H1 (cell line): ENCODE measurements around the gene CRTAC1. TPM values are rescaled to one million over a fixed set of nuclear protein-coding genes. Genes with fewer than 3 reads are reported as not detected.
A peak's percentile ranks its signal among the peaks of the same experiment; 100 is the strongest.

Source experiments
- CTCF ChIA-PET: fragments of 300-600 bp; sonication (Branson Sonifier 250); formaldehyde crosslinking; loops from one replicate; lab custom pipeline; 2021; ENCODE audit not compliant: partially characterized antibody; lab: Charles Lee
- POLR2A ChIA-PET: fragments of 300-600 bp; sonication (Branson Sonifier 250); formaldehyde crosslinking; loops from one replicate; lab custom pipeline; 2021; ENCODE audit warnings: inconsistent platforms; ENCODE audit not compliant: partially characterized antibody; lab: Charles Lee
- DNase-seq, 2 experiments: peaks; one replicate each; pipeline versions ENCODE4 v3.0.0 to v3.0.0-alpha.2; 2010 to 2022; ENCODE audit warnings: low spot score in 2 of 2, low read depth in 1 of 2, mixed read lengths in 1 of 2
- FAIRE-seq: peaks from 2 replicates; lab custom pipeline; 2011; peaks lifted over from hg19 to GRCh38; lab: Jason Lieb, UNC
- H2AFZ ChIP-seq: 2 replicates; pipeline ENCODE4 v1.8.1; 2012; ENCODE audit warnings: low read length, inconsistent platforms
- H2AK5ac ChIP-seq: 2 replicates; pipeline ENCODE4 v1.6.1; 2013; ENCODE audit warnings: low read depth, low read length
- H2BK120ac ChIP-seq: replicated peaks from 2 replicates; pipeline ENCODE3; 2013; ENCODE audit warnings: low read depth, low read length, inconsistent platforms
- H2BK12ac ChIP-seq: 2 replicates; pipeline ENCODE4 v1.6.1; 2013; ENCODE audit warnings: low read depth, low read length
- H2BK15ac ChIP-seq: 2 replicates; pipeline ENCODE4 v1.6.1; 2013; ENCODE audit warnings: low read length
- H2BK20ac ChIP-seq: 2 replicates; pipeline ENCODE4 v1.6.1; 2013; ENCODE audit warnings: low read length
- H2BK5ac ChIP-seq: 2 replicates; pipeline ENCODE4 v1.6.1; 2013; ENCODE audit warnings: low read depth, low read length
- H3K14ac ChIP-seq: 2 replicates; pipeline ENCODE4 v1.6.1; 2013; ENCODE audit warnings: inconsistent platforms; ENCODE audit not compliant: insufficient read length
- H3K18ac ChIP-seq: 2 replicates; pipeline ENCODE4 v1.6.1; 2013; ENCODE audit warnings: low read length; ENCODE audit errors: extremely low read depth
- H3K23ac ChIP-seq: 2 replicates; pipeline ENCODE4 v1.6.1; 2013; ENCODE audit warnings: inconsistent platforms; ENCODE audit not compliant: insufficient read length
- H3K23me2 ChIP-seq: 2 replicates; pipeline ENCODE4 v1.6.1; 2013; ENCODE audit warnings: low read depth, low read length
- H3K27ac ChIP-seq: 2 replicates; pipeline ENCODE4 v1.6.1; 2011; ENCODE audit warnings: low read depth, low read length, inconsistent platforms
- H3K27me3 ChIP-seq, 4 experiments: replicated peaks in 1 of 4; 1 replicate in 1 of 4; 2 replicates in 3 of 4; pipeline versions ENCODE4 v1.6.1 to v1.8.1; 2011 to 2013; ENCODE audit warnings: low read length in 3 of 4, mild to moderate bottlenecking in 3 of 4, inconsistent platforms in 2 of 4, mixed read lengths in 2 of 4, moderate library complexity in 1 of 4; ENCODE audit not compliant: control insufficient read depth in 3 of 4, insufficient read depth in 3 of 4; ENCODE audit errors: extremely low read depth in 1 of 4
- H3K36me3 ChIP-seq, 4 experiments: 2 replicates each; pipeline versions ENCODE4 v1.6.1 to v1.8.1; 2011 to 2013; ENCODE audit warnings: mild to moderate bottlenecking in 4 of 4, low read length in 3 of 4, moderate library complexity in 2 of 4, control low read depth in 1 of 4, inconsistent platforms in 1 of 4; ENCODE audit not compliant: insufficient read depth in 4 of 4, control insufficient read depth in 2 of 4
- H3K4ac ChIP-seq: replicated peaks from 2 replicates; pipeline ENCODE3; 2013; ENCODE audit warnings: low read length, low read depth, mixed read lengths, inconsistent platforms; ENCODE audit not compliant: insufficient read length
- H3K4me1 ChIP-seq, 4 experiments: replicated peaks in 1 of 4; 1 replicate in 1 of 4; 2 replicates in 3 of 4; pipeline versions ENCODE4 v1.6.1 to v1.8.1; 2011 to 2013; ENCODE audit warnings: low read length in 3 of 4, inconsistent platforms in 2 of 4, mixed read lengths in 1 of 4; ENCODE audit not compliant: insufficient read depth in 4 of 4, control insufficient read depth in 3 of 4
- H3K4me2 ChIP-seq, 2 experiments: 2 replicates each; pipeline versions ENCODE4 v1.6.1 to v1.8.1; 2011 to 2013; ENCODE audit warnings: low read depth in 2 of 2, low read length in 2 of 2, control low read depth in 1 of 2, inconsistent platforms in 1 of 2, mild to moderate bottlenecking in 1 of 2; ENCODE audit not compliant: insufficient read depth in 1 of 2
- H3K4me3 ChIP-seq, 4 experiments: fragments of 200-600, 300-600 bp in 1 of 4; sonication (generic), shearing (Covaris generic), sonication (Bioruptor Twin) in 1 of 4; 2 replicates each; pipeline versions ENCODE4 v1.5.1 to v1.8.1; 2011 to 2016; ENCODE audit warnings: low read length in 4 of 4, low read depth in 3 of 4, control low read depth in 2 of 4, inconsistent platforms in 2 of 4, mild to moderate bottlenecking in 2 of 4, mixed read lengths in 1 of 4, moderate library complexity in 1 of 4; ENCODE audit not compliant: insufficient read depth in 2 of 4; ENCODE audit errors: extremely low read depth in 1 of 4
- H3K56ac ChIP-seq: replicated peaks from 2 replicates; pipeline ENCODE3; 2013; ENCODE audit warnings: low read depth, mild to moderate bottlenecking, mixed read lengths, low read length, inconsistent platforms; ENCODE audit not compliant: insufficient read length
- H3K79me1 ChIP-seq: 2 replicates; pipeline ENCODE4 v1.6.1; 2013; ENCODE audit warnings: low read depth, low read length, control low read depth
- H3K79me2 ChIP-seq, 2 experiments: 2 replicates each; pipeline versions ENCODE4 v1.6.1 to v1.8.1; 2012 to 2013; ENCODE audit warnings: low read length in 2 of 2, mild to moderate bottlenecking in 2 of 2, inconsistent platforms in 1 of 2; ENCODE audit not compliant: insufficient read depth in 2 of 2, control insufficient read depth in 1 of 2
- H3K9ac ChIP-seq, 4 experiments: replicated peaks in 1 of 4; 1 replicate in 1 of 4; 2 replicates in 3 of 4; pipeline versions ENCODE4 v1.6.1 to v1.8.1; 2011 to 2013; ENCODE audit warnings: low read depth in 3 of 4, low read length in 3 of 4, control low read depth in 2 of 4, mild to moderate bottlenecking in 2 of 4, moderate library complexity in 2 of 4, inconsistent platforms in 1 of 4; ENCODE audit errors: extremely low read depth in 1 of 4
- H3K9me3 ChIP-seq, 2 experiments: 2 replicates each; pipeline versions ENCODE4 v1.6.1 to v1.8.1; 2012 to 2013; ENCODE audit warnings: mild to moderate bottlenecking in 2 of 2, moderate library complexity in 2 of 2, control low read depth in 1 of 2, inconsistent platforms in 1 of 2, low read depth in 1 of 2, low read length in 1 of 2, mixed read lengths in 1 of 2; ENCODE audit not compliant: insufficient read depth in 2 of 2
- H4K20me1 ChIP-seq, 2 experiments: replicated peaks in 1 of 2; 2 replicates each; pipeline versions ENCODE3 to v1.8.1; 2011 to 2013; ENCODE audit warnings: inconsistent platforms in 2 of 2, low read length in 2 of 2, mild to moderate bottlenecking in 1 of 2; ENCODE audit not compliant: insufficient read depth in 2 of 2, control insufficient read depth in 1 of 2
- H4K5ac ChIP-seq: 2 replicates; pipeline ENCODE4 v1.6.1; 2013; ENCODE audit warnings: low read length, low read depth, mixed read lengths, inconsistent platforms; ENCODE audit not compliant: insufficient read length
- H4K8ac ChIP-seq: 2 replicates; pipeline ENCODE4 v1.8.0; 2013; ENCODE audit warnings: mild to moderate bottlenecking, moderate library complexity, low read length, inconsistent platforms; ENCODE audit not compliant: insufficient read depth; ENCODE audit errors: extremely low read depth
- H4K91ac ChIP-seq: replicated peaks from 2 replicates; pipeline ENCODE3; 2013; ENCODE audit warnings: low read length, mixed read lengths, inconsistent platforms; ENCODE audit not compliant: insufficient read length
- JUN ChIP-seq: IDR thresholded peaks from 2 replicates; pipeline ENCODE4 v1.6.1; 2011; ENCODE audit warnings: low read depth, mild to moderate bottlenecking, improper control_type of control experiment, low read length
- MAFK ChIP-seq: IDR thresholded peaks from 2 replicates; pipeline ENCODE4 v1.6.1; 2012; ENCODE audit warnings: low read depth, mild to moderate bottlenecking, improper control_type of control experiment, low read length
- RFX5 ChIP-seq: IDR thresholded peaks from 2 replicates; pipeline ENCODE4 v1.6.1; 2011; ENCODE audit warnings: low read depth, low read length, improper control_type of control experiment, borderline replicate concordance
- SIRT6 ChIP-seq: IDR thresholded peaks from one replicate; pipeline ENCODE4 v1.7.1; 2012; ENCODE audit warnings: low read length, inconsistent platforms
- SP1 ChIP-seq: IDR thresholded peaks from 2 replicates; pipeline ENCODE4 v1.6.1; 2011; ENCODE audit warnings: low read depth, low read length
- TAF1 ChIP-seq: IDR thresholded peaks from 2 replicates; pipeline ENCODE4 v1.6.1; 2011; ENCODE audit warnings: mild to moderate bottlenecking, low read depth, low read length
- ZNF274 ChIP-seq: IDR thresholded peaks from 2 replicates; pipeline ENCODE4 v1.7.0; 2012; ENCODE audit warnings: low read length, borderline replicate concordance; ENCODE audit errors: extremely low read depth
- WGBS, 2 experiments: shearing (Covaris generic) in 1 of 2; methylation state at CpG; one replicate each; pipeline versions ENCODE4 v1.1.6 to v1.1.7; 2013 to 2015; ENCODE audit warnings: low lambda C conversion rate in 2 of 2, mixed read lengths in 2 of 2, inconsistent platforms in 1 of 2, low coverage in 1 of 2, missing lambda C conversion rate in 1 of 2; ENCODE audit not compliant: insufficient replicate concordance in 2 of 2, insufficient coverage in 1 of 2, insufficient read length in 1 of 2; ENCODE audit errors: extremely low coverage in 1 of 2, missing lambda C conversion rate in 1 of 2; 5-methylcytosine and 5-hydroxymethylcytosine counted together
- polyA plus RNA-seq, 7 experiments: library from polyadenylated mRNA; depleted of rRNA in 3 of 7; stranded (reverse) in 5 of 7; unstranded in 2 of 7; fragments of >200 nt in 5 of 7; fragments of 200-250 nt in 2 of 7; gene quantifications; 1 replicate in 5 of 7; 2 replicates in 1 of 7; 4 replicates in 1 of 7; pipeline versions ENCODE4 v1.2.1 to v1.2.3, GENCODE V29; 2011 to 2013; ENCODE audit warnings: missing spikeins in 2 of 7, mixed read lengths in 2 of 7
- total RNA-seq: library from RNA; stranded (reverse); fragmentation: NEBNext Ultra II Directional; extraction: Animal tissue kit (Norgen Biotek cat#: 25700); gene quantifications from 2 replicates; pipeline ENCODE4 v1.2.1, GENCODE V29; 2021
- TF ChIP-seq, protein P1 (sequence below), 3 experiments: IDR thresholded peaks; 1 replicate in 2 of 3; 2 replicates in 1 of 3; pipeline versions ENCODE4 v1.5.1 to v1.6.1; 2011; ENCODE audit warnings: low read length in 3 of 3, mild to moderate bottlenecking in 3 of 3, inconsistent platforms in 2 of 3, low read depth in 1 of 3, moderate library complexity in 1 of 3; ENCODE audit not compliant: insufficient read depth in 1 of 3; ENCODE audit errors: control extremely low read depth in 1 of 3

Gene CRTAC1
- total and polyA plus RNA-seq, 2 of the 8 experiments (the other 6 are each of a cell fraction or from before 2014, with no cell fraction given) = 0.91 to 1.2 TPM

GRCh38 chr10:97849103-97849686, 181.2 kb downstream of the CRTAC1 start:
- H2BK120ac ChIP-seq = no peak overlapping the region
- peaks cover 0 to 3% of the 10 kb centered on the region in 2 experiments for H4K20me1 ChIP-seq
- DNase-seq (no peak), FAIRE-seq (no peak)
- peaks cover 0 to 4% (median under 1%) of the 10 kb centered on the region in 4 experiments; a peak in 6 of 7 replicates for H3K4me1 ChIP-seq
- H3K56ac ChIP-seq = no peak overlapping the region
- H3K23me2 ChIP-seq = peaks cover 1% of the 10 kb centered on the region; the same call in 1 of the 2 replicates
- peak overlapping the region; percentile 25; the same call in 1 of the 2 replicates for H2BK15ac ChIP-seq
- H3K36me3 ChIP-seq = no peaks in the 10 kb centered on the region
- CTCF ChIA-PET = interaction anchor here (0.7 to 1.9 kb wide), 10 partner anchors 21 to 192 kb away, joined by 3 to 6 read pairs (median 3); no protein-coding TSS in a partner anchor
- H2BK20ac ChIP-seq = no peak overlapping the region
- no peak overlapping the region for H3K14ac ChIP-seq
- WGBS, 2 experiments = 19% methylated on average over 8 of the region's 16 CpGs; no CpG with 5 or more reads in 1 of the 2 experiments
- H3K27ac ChIP-seq = no peak overlapping the region
- no peak overlapping the region for H4K5ac ChIP-seq
- TF ChIP-seq RFX5 = no peak
- no peak for TF ChIP-seq TAF1
- TF ChIP-seq ZNF274 = no peak
- TF ChIP-seq SIRT6 = no peak
- TF ChIP-seq JUN = no peak
- TF ChIP-seq MAFK = no peak
- TF ChIP-seq SP1 = no peak
- TF ChIP-seq, protein P1, sequence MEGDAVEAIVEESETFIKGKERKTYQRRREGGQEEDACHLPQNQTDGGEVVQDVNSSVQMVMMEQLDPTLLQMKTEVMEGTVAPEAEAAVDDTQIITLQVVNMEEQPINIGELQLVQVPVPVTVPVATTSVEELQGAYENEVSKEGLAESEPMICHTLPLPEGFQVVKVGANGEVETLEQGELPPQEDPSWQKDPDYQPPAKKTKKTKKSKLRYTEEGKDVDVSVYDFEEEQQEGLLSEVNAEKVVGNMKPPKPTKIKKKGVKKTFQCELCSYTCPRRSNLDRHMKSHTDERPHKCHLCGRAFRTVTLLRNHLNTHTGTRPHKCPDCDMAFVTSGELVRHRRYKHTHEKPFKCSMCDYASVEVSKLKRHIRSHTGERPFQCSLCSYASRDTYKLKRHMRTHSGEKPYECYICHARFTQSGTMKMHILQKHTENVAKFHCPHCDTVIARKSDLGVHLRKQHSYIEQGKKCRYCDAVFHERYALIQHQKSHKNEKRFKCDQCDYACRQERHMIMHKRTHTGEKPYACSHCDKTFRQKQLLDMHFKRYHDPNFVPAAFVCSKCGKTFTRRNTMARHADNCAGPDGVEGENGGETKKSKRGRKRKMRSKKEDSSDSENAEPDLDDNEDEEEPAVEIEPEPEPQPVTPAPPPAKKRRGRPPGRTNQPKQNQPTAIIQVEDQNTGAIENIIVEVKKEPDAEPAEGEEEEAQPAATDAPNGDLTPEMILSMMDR (IDR thresholded peaks at IDR 0.05; ENCODE audit: control extremely low read depth in 1 of 3, insufficient read depth in 1 of 3, low read depth in 1 of 3, low read length in 3 of 3) = no peak
- H2BK5ac ChIP-seq = no peak overlapping the region
- H4K8ac ChIP-seq = no peak overlapping the region
- no peaks in the 10 kb centered on the region for H3K79me1 ChIP-seq
- no peaks in the 10 kb centered on the region for H3K79me2 ChIP-seq
- H3K4me2 ChIP-seq = peak overlapping the region; percentile 65 to 75
- peaks cover 0 to 25% (median 14%) of the 10 kb centered on the region in 4 experiments; a peak in 6 of 7 replicates for H3K27me3 ChIP-seq
- no peak overlapping the region for H4K91ac ChIP-seq
- H3K4ac ChIP-seq = no peak overlapping the region
- no peak overlapping the region for H2AK5ac ChIP-seq
- no peak overlapping the region for H2BK12ac ChIP-seq
- peak overlapping the region; percentile 75; the same call in 1 of the 2 replicates for H2AFZ ChIP-seq
- no peak overlapping the region for H3K9ac ChIP-seq
- POLR2A ChIA-PET = interaction anchor here (1.3 to 1.7 kb wide), 2 partner anchors 12 kb away, joined by 3 to 5 read pairs; no protein-coding TSS in a partner anchor
- H3K23ac ChIP-seq = no peak overlapping the region
- H3K9me3 ChIP-seq = no peaks in the 10 kb centered on the region
- no peak overlapping the region for H3K18ac ChIP-seq
- H3K4me3 ChIP-seq = peak overlapping the region; percentile 29 to 71 (median 42)
